Testis (tissue), 2 donors: ENCODE results near the gene HBQ1.

Experiments
- POLR2A ChIP-seq: fragments of 450-650 bp; IDR thresholded peaks from one replicate; pipeline ENCODE4 v1.6.1; 2017; ENCODE audit warnings: antibody characterized with exemption, mild to moderate bottlenecking, moderate library complexity
- TF ChIP-seq, protein P1 (sequence below), 3 experiments: fragments of 450-650 bp in 2 of 3; fragments of 200-600 bp in 1 of 3; sonication (generic) in 1 of 3; IDR thresholded peaks; one replicate each; pipeline ENCODE4 v1.5.1; 2016 to 2019; ENCODE audit warnings: antibody characterized with exemption in 3 of 3, mild to moderate bottlenecking in 2 of 3, moderate library complexity in 1 of 3

DNA sequence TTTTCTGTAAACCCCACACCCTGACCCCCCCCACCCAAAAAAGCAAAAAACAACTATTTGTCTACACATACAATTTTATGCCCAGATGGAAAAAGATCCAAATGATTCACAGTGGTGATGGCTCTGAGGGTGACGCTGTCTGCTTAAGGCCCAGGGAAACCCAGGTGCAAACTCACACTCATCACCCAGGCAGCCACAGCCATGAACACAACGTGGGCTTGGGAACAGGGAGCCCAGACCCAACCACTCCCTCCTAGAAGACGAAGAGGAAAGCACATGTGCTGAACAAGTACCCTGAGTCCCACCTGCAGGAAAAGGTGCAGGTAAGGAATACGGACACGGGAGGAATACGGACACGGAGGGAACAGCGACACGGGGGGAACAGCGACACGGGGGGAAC, 5.4 kb downstream of the HBQ1 start:
- no peak for TF ChIP-seq POLR2A
- TF ChIP-seq, protein P1, sequence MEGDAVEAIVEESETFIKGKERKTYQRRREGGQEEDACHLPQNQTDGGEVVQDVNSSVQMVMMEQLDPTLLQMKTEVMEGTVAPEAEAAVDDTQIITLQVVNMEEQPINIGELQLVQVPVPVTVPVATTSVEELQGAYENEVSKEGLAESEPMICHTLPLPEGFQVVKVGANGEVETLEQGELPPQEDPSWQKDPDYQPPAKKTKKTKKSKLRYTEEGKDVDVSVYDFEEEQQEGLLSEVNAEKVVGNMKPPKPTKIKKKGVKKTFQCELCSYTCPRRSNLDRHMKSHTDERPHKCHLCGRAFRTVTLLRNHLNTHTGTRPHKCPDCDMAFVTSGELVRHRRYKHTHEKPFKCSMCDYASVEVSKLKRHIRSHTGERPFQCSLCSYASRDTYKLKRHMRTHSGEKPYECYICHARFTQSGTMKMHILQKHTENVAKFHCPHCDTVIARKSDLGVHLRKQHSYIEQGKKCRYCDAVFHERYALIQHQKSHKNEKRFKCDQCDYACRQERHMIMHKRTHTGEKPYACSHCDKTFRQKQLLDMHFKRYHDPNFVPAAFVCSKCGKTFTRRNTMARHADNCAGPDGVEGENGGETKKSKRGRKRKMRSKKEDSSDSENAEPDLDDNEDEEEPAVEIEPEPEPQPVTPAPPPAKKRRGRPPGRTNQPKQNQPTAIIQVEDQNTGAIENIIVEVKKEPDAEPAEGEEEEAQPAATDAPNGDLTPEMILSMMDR (IDR thresholded peaks at IDR 0.05), result no peak
